Tibial nerve (tissue), 4 donors: ENCODE measurements around the gene DTNBP1.

Experiments used
- CTCF ChIP-seq, 5 experiments: fragments of 200-600 bp in 3 of 5; fragments of 450-650 bp in 2 of 5; sonication (generic) in 3 of 5; IDR thresholded peaks; one replicate each; pipeline ENCODE4 v1.5.1; 2016 to 2019; ENCODE audit warnings: antibody characterized with exemption in 5 of 5, mild to moderate bottlenecking in 3 of 5, moderate library complexity in 2 of 5
- EP300 ChIP-seq, 2 donors: sonication (generic); formaldehyde crosslinking; IDR thresholded peaks; one replicate each; pipeline ENCODE4 v1.6.1; 2017; ENCODE audit warnings: antibody characterized with exemption in 2 of 2, mild to moderate bottlenecking in 1 of 2

- no peak for TF ChIP-seq CTCF (IDR thresholded peaks at IDR 0.05)
- no peak for TF ChIP-seq EP300 (IDR thresholded peaks at IDR 0.05)
Observed at GRCh38 chr6:15653581-15653980, 9.2 kb downstream of the DTNBP1 start.
